K562 (cell line): ENCODE results near the gene ZNF32. TPM values are rescaled to one million over a fixed set of nuclear protein-coding genes. Genes with fewer than 3 reads are reported as not detected.

ENCODE experiments used
- ATAC-seq: fragments of 200-7000 bp; cut with Tn5 transposase; 3 replicates; pipeline ENCODE4 v1.9.1; 2020; ENCODE audit warnings: moderate library complexity
- BruUV-seq: library from RNA; stranded (reverse); fragments of 400-500 nt; replicated peaks from 2 replicates; lab custom pipeline; 2021; lab: Mats Ljungman, UMichigan
- CTCF ChIA-PET: fragments of 300-600 bp; formaldehyde crosslinking; extraction: SDS; loops from one replicate; lab custom pipeline; 2021; ENCODE audit warnings: low intra/inter-chr PET ratio; lab: Yijun Ruan, JAX
- POLR2A ChIA-PET: fragments of 300-600, 350-650 bp; sonication (Branson Sonifier 250); formaldehyde crosslinking; extraction: SDS; loops from one replicate; lab custom pipeline; 2021; ENCODE audit warnings: antibody characterized with exemption, inconsistent platforms; lab: Yijun Ruan, JAX
- DNase-seq, 4 experiments: peaks; one replicate each; pipeline versions ENCODE4 v3.0.0 to v3.0.0-alpha.2; 2011 to 2018; ENCODE audit warnings: low spot score in 3 of 4, mixed read lengths in 3 of 4; ENCODE audit errors: extremely low read depth in 1 of 4
- FAIRE-seq: peaks from 2 replicates; lab custom pipeline; 2011; peaks lifted over from hg19 to GRCh38; lab: Jason Lieb, UNC
- H2AFZ ChIP-seq: 2 replicates; pipeline ENCODE4 v1.6.0; 2011; ENCODE audit warnings: low read depth, low read length, control low read depth, inconsistent platforms
- H3K27ac ChIP-seq: fragments of 200-600 bp; 3 replicates; pipeline ENCODE4 v1.8.0; 2011; ENCODE audit warnings: low read depth, mild to moderate bottlenecking, control low read depth, inconsistent platforms, low read length, moderate library complexity, mixed read lengths; ENCODE audit errors: extremely low read depth
- H3K27me3 ChIP-seq, 2 experiments: fragments of 300-600 bp in 1 of 2; 2 replicates in 1 of 2; 3 replicates in 1 of 2; pipeline versions ENCODE4 v1.6.0 to v1.8.0; 2011; ENCODE audit warnings: inconsistent platforms in 2 of 2, low read length in 2 of 2, mild to moderate bottlenecking in 1 of 2, mixed read lengths in 1 of 2, moderate library complexity in 1 of 2; ENCODE audit not compliant: control insufficient read depth in 2 of 2, insufficient read depth in 2 of 2
- H3K36me3 ChIP-seq: fragments of 300-600 bp; 3 replicates; pipeline ENCODE4 v1.8.0; 2011; ENCODE audit warnings: mild to moderate bottlenecking, low read length, inconsistent platforms; ENCODE audit not compliant: control insufficient read depth, insufficient read depth
- H3K4me1 ChIP-seq, 2 experiments: fragments of 200-600 bp in 1 of 2; replicated peaks in 1 of 2; 2 replicates in 1 of 2; 3 replicates in 1 of 2; pipeline versions ENCODE4 v1.5.1 to v1.8.0; 2011; ENCODE audit warnings: inconsistent platforms in 2 of 2, low read length in 2 of 2, mild to moderate bottlenecking in 1 of 2, mixed read lengths in 1 of 2, moderate library complexity in 1 of 2; ENCODE audit not compliant: control insufficient read depth in 2 of 2, insufficient read depth in 2 of 2
- H3K4me2 ChIP-seq: 2 replicates; pipeline ENCODE4 v1.6.1; 2011; ENCODE audit warnings: low read length, control low read depth, inconsistent platforms, mixed read lengths; ENCODE audit not compliant: insufficient read depth
- H3K4me3 ChIP-seq: fragments of 200-600 bp; sonication (generic), shearing (Covaris generic); 2 replicates; pipeline ENCODE4 v1.5.1; 2016; ENCODE audit warnings: control low read depth, inconsistent platforms
- H3K79me2 ChIP-seq: fragments of 200-600 bp; 3 replicates; pipeline ENCODE4 v1.8.0; 2011; ENCODE audit warnings: low read length, inconsistent platforms; ENCODE audit not compliant: control insufficient read depth, insufficient read depth
- H3K9ac ChIP-seq, 2 experiments: 2 replicates each; pipeline versions ENCODE4 v1.6.0 to v1.6.1; 2011; ENCODE audit warnings: low read depth in 2 of 2, low read length in 2 of 2, control low read depth in 1 of 2, inconsistent platforms in 1 of 2, mild to moderate bottlenecking in 1 of 2, mixed read lengths in 1 of 2; ENCODE audit not compliant: insufficient read depth in 1 of 2
- H3K9me1 ChIP-seq: one replicate; pipeline ENCODE4 v1.6.0; 2011; ENCODE audit warnings: inconsistent platforms, mild to moderate bottlenecking, low read length, moderate library complexity; ENCODE audit not compliant: control insufficient read depth, insufficient read depth
- H3K9me3 ChIP-seq: replicated peaks from 2 replicates; pipeline ENCODE4 v1.5.1; 2011; ENCODE audit warnings: low read depth, low read length, inconsistent platforms; ENCODE audit not compliant: control insufficient read depth, insufficient read depth
- H4K20me1 ChIP-seq: replicated peaks from 2 replicates; pipeline ENCODE4 v1.6.1; 2011; ENCODE audit warnings: low read length, inconsistent platforms, mixed read lengths; ENCODE audit not compliant: control insufficient read depth, insufficient read depth
- ARNT ChIP-seq, 2 experiments: fragments of 450-650 bp; IDR thresholded peaks; 2 replicates each; pipeline ENCODE4 v1.6.1; 2016; ENCODE audit warnings: mild to moderate bottlenecking in 1 of 2
- GATA2 ChIP-seq: sonication (generic); formaldehyde crosslinking; IDR thresholded peaks from 2 replicates; pipeline ENCODE4 v1.4.0; 2020; ENCODE audit warnings: mild to moderate bottlenecking, missing genetic modification reagents
- HDAC1 ChIP-seq, 2 experiments: fragments of 450-650 bp; IDR thresholded peaks; 2 replicates each; pipeline ENCODE4 v1.6.1; 2016 to 2017; ENCODE audit warnings: inconsistent platforms in 1 of 2, mild to moderate bottlenecking in 1 of 2, moderate library complexity in 1 of 2
- HES1 ChIP-seq: fragments of 450-650 bp; IDR thresholded peaks from 2 replicates; pipeline ENCODE4 v1.6.1; 2016; ENCODE audit warnings: low read depth, mild to moderate bottlenecking, moderate library complexity
- HMGN3 ChIP-seq: IDR thresholded peaks from 2 replicates; pipeline ENCODE4 v1.6.1; 2011; ENCODE audit warnings: borderline replicate concordance, low read depth, mild to moderate bottlenecking, mixed read lengths, low read length; ENCODE audit not compliant: insufficient read length; ENCODE audit errors: extremely low read depth
- MNT ChIP-seq, 2 experiments: fragments of 450-650 bp; conservative IDR thresholded peaks; 2 replicates each; pipeline ENCODE4 v1.6.1; 2017; ENCODE audit warnings: mild to moderate bottlenecking in 2 of 2, moderate library complexity in 2 of 2
- MXI1 ChIP-seq: IDR thresholded peaks from 2 replicates; pipeline ENCODE4 v1.6.1; 2011; ENCODE audit warnings: low read depth, mild to moderate bottlenecking, improper control_type of control experiment, low read length
- NR2F6 ChIP-seq: fragments of 450-650 bp; formaldehyde crosslinking; IDR thresholded peaks from 2 replicates; pipeline ENCODE4 v1.4.0; 2020; ENCODE audit warnings: mild to moderate bottlenecking
- ZBTB33 ChIP-seq: sonication (generic); formaldehyde crosslinking; IDR thresholded peaks from 2 replicates; pipeline ENCODE4 v1.8.1; 2023; ENCODE audit warnings: mild to moderate bottlenecking, missing genetic modification reagents
- ZNF165 ChIP-seq: fragments of 250-450 bp; sonication (Bioruptor Pico); IDR thresholded peaks from 2 replicates; pipeline ENCODE4 v1.4.0; 2020; ENCODE audit warnings: borderline replicate concordance
- ZNF76 ChIP-seq: fragments of 250-450 bp; sonication (Bioruptor Pico); IDR thresholded peaks from 2 replicates; pipeline ENCODE4 v1.4.0; 2020; ENCODE audit warnings: mild to moderate bottlenecking, moderate library complexity, borderline replicate concordance
- WGBS: fragments of 100-300 bp; shearing (Covaris generic); methylation state at CpG from one replicate; pipeline ENCODE4 v1.1.6; 2016; ENCODE audit warnings: low coverage, mixed read lengths; ENCODE audit not compliant: insufficient coverage; ENCODE audit errors: missing lambda C conversion rate; 5-methylcytosine and 5-hydroxymethylcytosine counted together
- in situ Hi-C: fragments of 300-500 bp; cut with MboI; formaldehyde crosslinking; loops from 4 replicates; pipeline ENCODE4 v1.15.0; 2018; ENCODE audit warnings: inconsistent platforms, mixed read lengths
- intact Hi-C: fragments of 100-400 bp; cut with micrococcal nuclease; formaldehyde crosslinking; loops from 2 replicates; pipeline ENCODE4 v1.14.2; 2022
- polyA plus RNA-seq, 8 experiments: library from polyadenylated mRNA; depleted of rRNA in 4 of 8; stranded (reverse) in 5 of 8; unstranded in 3 of 8; fragments of >200 nt; fragmentation: Nextera tagmentation in 2 of 8; fragmentation: Illumina TruSeq in 1 of 8; extraction: Ambion mirVana in 2 of 8; extraction: Trizol in 1 of 8; gene quantifications; 2 replicates each; pipeline versions ENCODE4 v1.2.1 to v1.2.3, GENCODE V29; 2011 to 2014; ENCODE audit warnings: inconsistent platforms in 1 of 8, missing spikeins in 1 of 8
- total RNA-seq, 7 experiments: library from RNA; depleted of rRNA in 6 of 7; stranded (reverse); fragments of >200 nt in 6 of 7; fragmentation: Illumina TruSeq in 2 of 7; extraction: Trizol in 2 of 7; gene quantifications; 2 replicates each; pipeline versions ENCODE4 v1.2.1 to v1.2.3, GENCODE V29; 2011 to 2021; ENCODE audit warnings: low replicate concordance in 1 of 7

The ZNF32 gene
- total and polyA plus RNA-seq, 9 of the 15 experiments (the other 6 are each of a cell fraction or from before 2014, with no cell fraction given): 17.3 to 57.0 (median 26.3) TPM

GRCh38 chr10:43610636-43611035 is 38.0 kb downstream of the ZNF32 start:
- intact Hi-C loops: no loop called here
- FAIRE-seq (no peak), ATAC-seq (no peak)

GRCh38 chr10:43607199-43607573 is 41.5 kb downstream of the ZNF32 start:
- peak overlapping the region; percentile 75 for H3K4me3 ChIP-seq
- ChIA-PET CTCF (interaction anchor here (0.6 kb wide), 1 partner anchor 305 kb away, joined by 3 read pairs; no protein-coding TSS in a partner anchor), POLR2A (interaction anchor here (1.3 to 3.0 kb wide), 2 partner anchors 9 to 12 kb away, joined by 4 to 12 read pairs; no protein-coding TSS in a partner anchor)
- DNase-seq (peak; percentile 30 to 44 (median 32)), FAIRE-seq (peak; percentile 82), ATAC-seq (peak; percentile 42)
- peaks cover 4% of the 10 kb centered on the region; the same call in 1 of the 2 replicates for H3K9me3 ChIP-seq
- H3K9ac ChIP-seq: peak overlapping the region; percentile 72 to 94
- in situ Hi-C loops: no loop called here
- H2AFZ ChIP-seq: peak overlapping the region; percentile 88
- peak overlapping the region; percentile 94 for H3K4me2 ChIP-seq
- H3K27ac ChIP-seq: peak overlapping the region; percentile 75
- H3K27me3 ChIP-seq: peaks cover 4 to 9% of the 10 kb centered on the region in 2 experiments; a peak in 4 of 5 replicates
- WGBS: 32% methylated on average over 10 of the region's 10 CpGs
- intact Hi-C loops: no loop called here
- no TSS peak for BruUV-seq
- H3K9me1 ChIP-seq: no peaks in the 10 kb centered on the region
- H4K20me1 ChIP-seq: no peaks in the 10 kb centered on the region
- H3K4me1 ChIP-seq: peaks cover 0 to 12% of the 10 kb centered on the region in 2 experiments; a peak in 3 of 5 replicates
- peaks cover 45% of the 10 kb centered on the region for H3K36me3 ChIP-seq
- peaks cover 12% of the 10 kb centered on the region for H3K79me2 ChIP-seq
- peak; percentile 34; the same call in 1 of the 2 replicates for TF ChIP-seq GATA2 (CRISPR knock-in tag)
- TF ChIP-seq ZBTB33 (CRISPR knock-in tag): peak; percentile 59; the same call in 1 of the 2 replicates
- 0 out of 2 replicates have a peak, but pooled peaks have one; percentile 0 for TF ChIP-seq MXI1
- TF ChIP-seq MNT (conservative IDR thresholded peaks at IDR 0.05): peak in 1 of 2 experiments; percentile 11; a peak in 1 of 4 replicates
- TF ChIP-seq NR2F6: no peak

More at GRCh38 chr10:43610636-43611035, 38.0 kb downstream of the ZNF32 start:
- no peak overlapping the region for H3K4me2 ChIP-seq
- ChIA-PET CTCF (no interaction called here), POLR2A (interaction anchor here (1.0 kb wide), 1 partner anchor 16 kb away, joined by 3 read pairs; no protein-coding TSS in a partner anchor)
- in situ Hi-C loops: no loop called here
- H2AFZ ChIP-seq: no peak overlapping the region
- no peak overlapping the region for H3K27ac ChIP-seq
- DNase-seq: no peak
- no TSS peak for BruUV-seq
- H3K9me1 ChIP-seq: no peaks in the 10 kb centered on the region
- no peak for TF ChIP-seq ZNF165
- no peak for TF ChIP-seq HES1
- TF ChIP-seq ARNT (IDR thresholded peaks at IDR 0.05): no peak
- no peak for TF ChIP-seq ZNF76 (CRISPR knock-in tag)
- no peak for TF ChIP-seq HDAC1 (IDR thresholded peaks at IDR 0.05)
- TF ChIP-seq HMGN3: no peak
- no peaks in the 10 kb centered on the region for H4K20me1 ChIP-seq
- no peak overlapping the region for H3K4me3 ChIP-seq
- peaks cover 10% of the 10 kb centered on the region for H3K9me3 ChIP-seq
- peaks cover 72% of the 10 kb centered on the region for H3K36me3 ChIP-seq
- H3K79me2 ChIP-seq: peaks cover 12% of the 10 kb centered on the region
- H3K9ac ChIP-seq: no peak overlapping the region
- H3K4me1 ChIP-seq: peaks cover 0 to 12% of the 10 kb centered on the region in 2 experiments; a peak in 3 of 5 replicates
- H3K27me3 ChIP-seq: no peaks in the 10 kb centered on the region
